ENCODE results near the gene PRKN.

The PRKN gene

GRCh38 chr6:161686655-161687054 lies 1040.9 kb downstream of the PRKN start:
- H3K9ac ChIP-seq (ENCODE audit: low read length) = no peak overlapping the region
- H3K9me3 ChIP-seq (ENCODE audit: insufficient read depth, low read length) = no peaks in the 10 kb centered on the region
- H3K4me2 ChIP-seq (ENCODE audit: low read length) = no peak overlapping the region
- H3K27me3 ChIP-seq (ENCODE audit: low read depth, low read length) = no peaks in the 10 kb centered on the region
- no peaks in the 10 kb centered on the region for H3K36me3 ChIP-seq (replicated peaks; ENCODE audit: low read depth, low read length)
- no peaks in the 10 kb centered on the region for H3K79me2 ChIP-seq (ENCODE audit: low read length)
- TF ChIP-seq CTCF (IDR thresholded peaks at IDR 0.05; ENCODE audit: low read depth, low read length) (no peak), EZH2phosphoT487 (IDR thresholded peaks at IDR 0.05; ENCODE audit: low read depth) (no peak)
- no peak overlapping the region for H2AFZ ChIP-seq (ENCODE audit: low read depth, low read length)
- no peak overlapping the region for H3K27ac ChIP-seq (ENCODE audit: low read length)
- no peaks in the 10 kb centered on the region for H3K4me1 ChIP-seq (ENCODE audit: low read length)
- H4K20me1 ChIP-seq (ENCODE audit: insufficient read depth, low read length) = no peaks in the 10 kb centered on the region
- H3K4me3 ChIP-seq (ENCODE audit: low read length) = no peak overlapping the region

- Histone ChIP-seq H3K9ac (ENCODE audit: low read length) (no peak overlapping the region), H2AFZ (ENCODE audit: low read depth, low read length) (no peak overlapping the region), H3K4me3 (ENCODE audit: low read length) (no peak overlapping the region), H3K27me3 (ENCODE audit: low read depth, low read length) (no peaks in the 10 kb centered on the region), H3K36me3 (replicated peaks; ENCODE audit: low read depth, low read length) (no peaks in the 10 kb centered on the region), H3K9me3 (ENCODE audit: insufficient read depth, low read length) (no peaks in the 10 kb centered on the region), H3K4me1 (ENCODE audit: low read length) (no peaks in the 10 kb centered on the region), H3K4me2 (ENCODE audit: low read length) (no peak overlapping the region), H3K79me2 (ENCODE audit: low read length) (no peaks in the 10 kb centered on the region), H3K27ac (ENCODE audit: low read length) (no peak overlapping the region), H4K20me1 (ENCODE audit: insufficient read depth, low read length) (no peaks in the 10 kb centered on the region)
- TF ChIP-seq CTCF (IDR thresholded peaks at IDR 0.05; ENCODE audit: low read depth, low read length) (no peak), EZH2phosphoT487 (IDR thresholded peaks at IDR 0.05; ENCODE audit: low read depth) (no peak)
Observed at GRCh38 chr6:161684731-161685475, 1042.7 kb downstream of the PRKN start.

- TF ChIP-seq CTCF (IDR thresholded peaks at IDR 0.05; ENCODE audit: low read depth, low read length) (no peak), EZH2phosphoT487 (IDR thresholded peaks at IDR 0.05; ENCODE audit: low read depth) (no peak)
- Histone ChIP-seq H3K4me2 (ENCODE audit: low read length) (no peak overlapping the region), H3K4me1 (ENCODE audit: low read length) (no peaks in the 10 kb centered on the region), H3K4me3 (ENCODE audit: low read length) (no peak overlapping the region), H2AFZ (ENCODE audit: low read depth, low read length) (no peak overlapping the region), H3K9ac (ENCODE audit: low read length) (no peak overlapping the region), H3K9me3 (ENCODE audit: insufficient read depth, low read length) (no peaks in the 10 kb centered on the region), H3K79me2 (ENCODE audit: low read length) (no peaks in the 10 kb centered on the region), H4K20me1 (ENCODE audit: insufficient read depth, low read length) (no peaks in the 10 kb centered on the region), H3K27me3 (ENCODE audit: low read depth, low read length) (no peaks in the 10 kb centered on the region), H3K36me3 (replicated peaks; ENCODE audit: low read depth, low read length) (no peaks in the 10 kb centered on the region), H3K27ac (ENCODE audit: low read length) (no peak overlapping the region)
Observed at GRCh38 chr6:161683400-161683799, 1044.2 kb downstream of the PRKN start.

- Histone ChIP-seq H3K4me2 (ENCODE audit: low read length) (no peak overlapping the region), H3K4me1 (ENCODE audit: low read length) (no peaks in the 10 kb centered on the region), H3K4me3 (ENCODE audit: low read length) (no peak overlapping the region), H3K36me3 (replicated peaks; ENCODE audit: low read depth, low read length) (no peaks in the 10 kb centered on the region), H3K27me3 (ENCODE audit: low read depth, low read length) (no peaks in the 10 kb centered on the region), H3K9ac (ENCODE audit: low read length) (no peak overlapping the region), H3K27ac (ENCODE audit: low read length) (no peak overlapping the region), H4K20me1 (ENCODE audit: insufficient read depth, low read length) (no peaks in the 10 kb centered on the region), H3K79me2 (ENCODE audit: low read length) (no peaks in the 10 kb centered on the region), H3K9me3 (ENCODE audit: insufficient read depth, low read length) (no peaks in the 10 kb centered on the region), H2AFZ (ENCODE audit: low read depth, low read length) (no peak overlapping the region)
- TF ChIP-seq EZH2phosphoT487 (IDR thresholded peaks at IDR 0.05; ENCODE audit: low read depth) = no peak
- no peak for TF ChIP-seq CTCF (IDR thresholded peaks at IDR 0.05; ENCODE audit: low read depth, low read length)
Observed at GRCh38 chr6:161682982-161683381, 1044.6 kb downstream of the PRKN start.

All from OCI-LY3 (cell line).